ENCODE data around the gene IQCM.

The IQCM gene

GRCh38 chr4:149768477-149768876, 47.2 kb downstream of the IQCM start:
- DNase-seq: no peak

GRCh38 chr4:149766135-149766534, 49.5 kb downstream of the IQCM start:
- DNase-seq: peak; percentile 10 to 22

DNA sequence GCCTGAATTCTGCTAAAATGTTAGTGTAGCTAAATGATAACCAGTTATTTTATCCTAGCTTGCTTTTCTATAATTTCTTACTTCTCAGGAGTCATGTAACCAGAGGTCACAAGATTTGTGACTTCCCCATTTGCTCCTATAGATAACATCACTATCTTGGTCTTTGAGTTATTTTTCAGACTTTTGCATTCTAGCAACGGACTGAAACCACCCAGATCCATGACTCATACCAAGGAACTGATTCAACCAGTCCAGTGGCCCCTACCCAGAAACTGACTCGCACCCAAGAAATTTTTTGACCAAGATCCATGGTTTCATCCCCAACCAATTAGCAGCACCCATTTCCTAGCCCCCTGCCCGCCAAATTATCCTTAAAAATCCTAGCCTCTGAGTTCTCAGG, 50.0 kb downstream of the IQCM start:
- no peak for DNase-seq

- no peak for DNase-seq
Observed at GRCh38 chr4:149755969-149756368, 59.7 kb downstream of the IQCM start.

DNA sequence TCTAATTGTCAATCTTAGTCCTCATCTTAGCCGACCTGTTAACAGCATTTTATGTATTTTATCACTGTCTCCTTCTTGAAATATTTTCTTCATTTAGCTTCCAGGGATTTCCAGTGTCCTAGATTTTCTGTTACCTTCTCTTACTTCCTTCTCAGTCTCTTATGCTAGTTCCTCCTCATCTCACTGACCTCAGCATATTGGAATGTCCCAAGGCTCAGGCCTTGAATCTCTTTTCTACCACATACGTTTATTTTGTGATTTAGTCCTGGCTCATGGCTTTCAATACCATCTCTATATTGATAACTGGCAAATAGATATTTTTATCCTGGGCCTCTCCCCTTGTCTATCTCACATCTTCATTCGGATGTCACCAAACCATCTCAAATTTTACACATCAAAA, 61.1 kb downstream of the IQCM start:
- DNase-seq: no peak

- DNase-seq: no peak
Observed at GRCh38 chr4:149752729-149753128, 62.9 kb downstream of the IQCM start.

- DNase-seq: no peak
Observed at GRCh38 chr4:149751174-149751573, 64.5 kb downstream of the IQCM start.

DNA sequence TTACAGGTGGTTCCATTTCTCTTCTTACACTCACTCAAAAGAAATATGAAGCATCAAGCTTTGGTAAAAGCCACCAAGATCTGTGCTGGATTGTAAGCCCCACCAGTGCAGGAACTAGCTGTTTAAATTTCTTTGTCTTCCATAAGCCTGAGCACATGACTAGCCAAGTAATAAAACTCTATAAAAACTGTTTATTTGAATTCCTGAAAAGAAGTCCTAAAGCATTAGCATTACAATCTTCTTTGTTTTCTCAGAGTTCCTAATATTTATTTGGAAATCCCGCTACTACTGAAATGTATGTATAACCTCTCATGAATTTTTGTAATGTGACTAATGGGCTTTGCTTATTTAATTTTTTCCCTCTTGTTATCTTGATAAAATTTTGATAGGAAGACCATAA, 65.9 kb downstream of the IQCM start:
- DNase-seq: no peak

GRCh38 chr4:149747646-149748045, 68.0 kb downstream of the IQCM start:
- no peak for DNase-seq

- no peak for DNase-seq
Observed at GRCh38 chr4:149746276-149746675, 69.4 kb downstream of the IQCM start.

- no peak for DNase-seq
Observed at GRCh38 chr4:149741186-149741831, 74.3 kb downstream of the IQCM start.

DNA sequence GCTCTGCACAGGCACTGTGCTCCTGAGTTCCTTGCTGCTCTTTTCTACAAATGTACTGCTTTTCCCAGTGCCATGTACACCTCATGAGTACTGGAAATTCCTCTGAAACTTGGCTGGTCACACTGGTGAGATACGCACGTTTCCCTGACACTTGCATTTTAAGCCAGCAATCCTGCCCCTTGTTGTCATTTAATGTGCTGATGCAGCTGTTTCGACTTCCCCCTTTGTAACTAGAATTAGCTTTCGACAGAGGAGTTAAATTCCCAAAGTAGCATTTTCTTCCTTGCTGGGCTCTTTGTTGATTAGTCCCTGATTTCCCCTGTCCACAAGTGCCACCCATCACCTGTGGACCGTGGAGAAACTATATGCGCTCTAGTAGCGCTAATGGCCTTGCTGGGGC, 77.5 kb downstream of the IQCM start:
- no peak for DNase-seq

DNA sequence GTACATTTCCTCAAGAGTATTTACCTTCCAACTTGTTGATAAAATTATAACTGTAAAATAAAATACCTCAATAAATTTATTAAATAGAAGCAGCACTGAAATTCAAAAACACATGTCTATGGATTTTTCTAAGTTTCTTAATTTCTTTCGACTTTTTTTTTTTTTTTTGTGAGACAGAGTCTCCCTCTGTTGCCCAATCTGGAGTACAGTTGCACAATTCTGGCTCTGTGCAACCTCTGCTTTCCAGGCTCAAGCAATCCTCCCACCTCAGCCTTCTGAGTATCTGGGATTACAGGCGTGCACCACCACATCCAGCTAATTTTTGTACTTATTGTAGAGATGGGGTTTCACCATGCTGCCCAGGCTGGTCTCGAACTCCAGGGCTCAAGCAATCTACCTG, 79.8 kb downstream of the IQCM start:
- DNase-seq: peak in 1 of 2 experiments; percentile 4

- DNase-seq: no peak
Observed at GRCh38 chr4:149728444-149728843, 87.2 kb downstream of the IQCM start.

GRCh38 chr4:149727663-149728062, 88.0 kb downstream of the IQCM start:
- no peak for DNase-seq

- no peak for DNase-seq
Observed at GRCh38 chr4:149723065-149723464, 92.6 kb downstream of the IQCM start.

DNA sequence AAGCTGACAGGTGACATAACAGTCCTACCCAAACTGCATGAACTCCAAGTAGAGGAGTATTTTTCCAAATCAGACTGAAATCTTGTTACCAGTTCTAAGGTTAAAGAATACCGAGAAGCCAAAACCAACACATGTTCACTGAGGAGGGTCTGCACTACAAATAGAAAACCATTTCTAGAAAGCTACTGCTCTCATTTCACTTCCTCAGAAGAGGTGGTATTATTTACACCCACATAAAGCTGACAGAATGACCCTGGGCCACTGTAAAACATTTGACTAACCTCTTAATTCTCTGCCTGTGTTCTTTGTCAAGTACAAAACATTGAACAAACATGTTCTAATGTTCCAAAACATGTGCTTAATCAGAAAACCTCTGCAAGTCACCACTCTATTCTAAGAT, 95.8 kb downstream of the IQCM start:
- DNase-seq: no peak

- DNase-seq: no peak
Observed at GRCh38 chr4:149719357-149719756, 96.3 kb downstream of the IQCM start.

DNA sequence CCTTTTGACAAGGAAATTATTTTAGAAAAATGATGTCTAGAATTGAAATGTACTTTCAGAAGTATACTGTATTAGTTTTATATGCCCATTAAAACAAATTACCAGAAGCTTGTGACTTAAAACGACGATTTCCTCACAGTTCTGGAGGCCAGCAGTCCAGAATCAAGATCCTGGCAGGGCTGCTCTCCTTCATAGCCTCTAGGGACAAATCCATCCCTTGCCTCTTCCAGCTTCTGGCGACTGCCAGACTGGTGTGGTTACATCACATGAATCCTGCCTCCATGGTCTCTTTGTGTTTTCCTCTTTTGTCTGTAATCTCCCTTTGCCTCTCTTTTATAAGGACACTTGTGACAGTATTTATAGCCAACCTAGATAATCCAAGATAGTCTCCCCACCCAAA, 97.1 kb downstream of the IQCM start:
- no peak for DNase-seq

GRCh38 chr4:149716728-149717127, 98.9 kb downstream of the IQCM start:
- DNase-seq: no peak

- no peak for DNase-seq
Observed at GRCh38 chr4:149715822-149716585, 99.6 kb downstream of the IQCM start.

- DNase-seq: no peak
Observed at GRCh38 chr4:149713031-149713430, 102.6 kb downstream of the IQCM start.

- no peak for DNase-seq
Observed at GRCh38 chr4:149711593-149712365, 103.9 kb downstream of the IQCM start.

DNA sequence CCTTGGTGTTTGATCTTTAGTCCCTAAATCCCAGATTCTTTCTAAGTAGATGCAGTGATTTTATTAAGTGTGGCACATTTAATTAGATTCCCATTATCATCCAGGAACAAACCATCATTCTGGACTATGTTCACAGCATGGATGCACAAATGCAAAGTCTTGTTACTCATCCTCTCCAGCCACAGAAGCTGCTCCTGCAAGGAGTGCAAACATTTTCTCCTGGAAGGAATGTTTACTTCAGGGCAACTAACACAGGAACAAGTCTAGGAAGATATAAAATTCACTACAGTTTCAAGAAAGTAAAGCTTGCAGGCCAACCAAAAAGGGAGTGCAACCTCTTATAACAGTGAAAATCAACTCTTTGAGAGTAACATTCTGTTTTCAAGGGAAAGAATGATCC, 106.0 kb downstream of the IQCM start:
- DNase-seq: no peak
